ENCODE data around the gene TMEM175.

TMEM175 gene

DNA sequence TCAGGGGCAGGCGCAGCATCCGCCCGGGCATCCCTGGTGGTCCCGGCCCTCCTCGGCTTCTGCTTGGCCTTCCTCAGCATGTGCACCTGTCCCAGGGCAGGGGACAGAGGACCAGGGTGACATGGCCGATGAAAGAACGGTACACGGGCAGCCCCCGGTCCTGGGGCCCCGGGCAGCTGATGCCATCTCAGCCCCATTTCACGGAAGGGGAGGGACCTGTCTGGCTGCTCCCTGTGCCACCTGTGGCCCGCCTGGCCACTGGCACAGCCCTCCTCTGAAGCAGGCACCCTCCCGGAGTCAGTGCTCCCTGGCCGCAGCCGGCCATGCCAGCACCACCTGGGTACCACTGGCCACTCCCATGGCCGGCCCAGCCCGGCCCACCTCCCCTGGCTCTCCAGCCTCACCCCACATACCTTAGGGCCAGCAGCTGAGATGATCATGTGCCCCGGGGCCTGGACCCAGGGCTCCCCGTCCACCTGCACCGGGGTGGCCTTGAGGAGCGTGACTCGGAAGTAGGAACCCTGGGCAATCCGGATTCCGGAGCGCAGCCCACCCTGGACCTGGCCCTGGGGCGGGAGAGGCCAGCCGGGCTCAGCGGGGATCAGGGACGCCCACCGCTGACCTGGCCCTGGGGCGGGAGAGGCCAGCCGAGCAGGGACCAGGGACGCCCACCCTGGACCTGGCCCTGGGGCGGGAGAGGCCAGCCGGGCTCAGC, 28.5 kb downstream of the TMEM175 start:
- H3K4me1 ChIP-seq (ENCODE audit: control insufficient read depth, insufficient read depth, low read length) = no peaks in the 10 kb centered on the region
- TF ChIP-seq ZIC2 (tag by site-specific recombination; IDR thresholded peaks at IDR 0.05) (no peak), ZNF654 (tag by site-specific recombination; IDR thresholded peaks at IDR 0.05; ENCODE audit: low read depth) (no peak), REPIN1 (tag by site-specific recombination; IDR thresholded peaks at IDR 0.05; ENCODE audit: low read depth) (no peak), ZBTB1 (tag by site-specific recombination; IDR thresholded peaks at IDR 0.05) (no peak), ZNF530 (tag by site-specific recombination; IDR thresholded peaks at IDR 0.05; ENCODE audit: low read depth) (no peak), ZNF529 (tag by site-specific recombination; IDR thresholded peaks at IDR 0.05; ENCODE audit: insufficient replicate concordance) (no peak), ZNF133 (tag by site-specific recombination; IDR thresholded peaks at IDR 0.05) (no peak), ZXDB (tag by site-specific recombination; IDR thresholded peaks at IDR 0.05) (no peak), ZNF350 (tag by site-specific recombination; IDR thresholded peaks at IDR 0.05) (no peak), ZNF175 (tag by site-specific recombination; IDR thresholded peaks at IDR 0.05) (no peak), ZNF248 (tag by site-specific recombination; IDR thresholded peaks at IDR 0.05) (no peak), GFI1B (tag by site-specific recombination; IDR thresholded peaks at IDR 0.05) (no peak)
- TF ChIP-seq, protein P1, sequence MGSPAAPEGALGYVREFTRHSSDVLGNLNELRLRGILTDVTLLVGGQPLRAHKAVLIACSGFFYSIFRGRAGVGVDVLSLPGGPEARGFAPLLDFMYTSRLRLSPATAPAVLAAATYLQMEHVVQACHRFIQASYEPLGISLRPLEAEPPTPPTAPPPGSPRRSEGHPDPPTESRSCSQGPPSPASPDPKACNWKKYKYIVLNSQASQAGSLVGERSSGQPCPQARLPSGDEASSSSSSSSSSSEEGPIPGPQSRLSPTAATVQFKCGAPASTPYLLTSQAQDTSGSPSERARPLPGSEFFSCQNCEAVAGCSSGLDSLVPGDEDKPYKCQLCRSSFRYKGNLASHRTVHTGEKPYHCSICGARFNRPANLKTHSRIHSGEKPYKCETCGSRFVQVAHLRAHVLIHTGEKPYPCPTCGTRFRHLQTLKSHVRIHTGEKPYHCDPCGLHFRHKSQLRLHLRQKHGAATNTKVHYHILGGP (tag by site-specific recombination; IDR thresholded peaks at IDR 0.05) = no peak
- TF ChIP-seq, protein P2, sequence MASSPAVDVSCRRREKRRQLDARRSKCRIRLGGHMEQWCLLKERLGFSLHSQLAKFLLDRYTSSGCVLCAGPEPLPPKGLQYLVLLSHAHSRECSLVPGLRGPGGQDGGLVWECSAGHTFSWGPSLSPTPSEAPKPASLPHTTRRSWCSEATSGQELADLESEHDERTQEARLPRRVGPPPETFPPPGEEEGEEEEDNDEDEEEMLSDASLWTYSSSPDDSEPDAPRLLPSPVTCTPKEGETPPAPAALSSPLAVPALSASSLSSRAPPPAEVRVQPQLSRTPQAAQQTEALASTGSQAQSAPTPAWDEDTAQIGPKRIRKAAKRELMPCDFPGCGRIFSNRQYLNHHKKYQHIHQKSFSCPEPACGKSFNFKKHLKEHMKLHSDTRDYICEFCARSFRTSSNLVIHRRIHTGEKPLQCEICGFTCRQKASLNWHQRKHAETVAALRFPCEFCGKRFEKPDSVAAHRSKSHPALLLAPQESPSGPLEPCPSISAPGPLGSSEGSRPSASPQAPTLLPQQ (tag by site-specific recombination; IDR thresholded peaks at IDR 0.05) = no peak
- TF ChIP-seq, protein P3, sequence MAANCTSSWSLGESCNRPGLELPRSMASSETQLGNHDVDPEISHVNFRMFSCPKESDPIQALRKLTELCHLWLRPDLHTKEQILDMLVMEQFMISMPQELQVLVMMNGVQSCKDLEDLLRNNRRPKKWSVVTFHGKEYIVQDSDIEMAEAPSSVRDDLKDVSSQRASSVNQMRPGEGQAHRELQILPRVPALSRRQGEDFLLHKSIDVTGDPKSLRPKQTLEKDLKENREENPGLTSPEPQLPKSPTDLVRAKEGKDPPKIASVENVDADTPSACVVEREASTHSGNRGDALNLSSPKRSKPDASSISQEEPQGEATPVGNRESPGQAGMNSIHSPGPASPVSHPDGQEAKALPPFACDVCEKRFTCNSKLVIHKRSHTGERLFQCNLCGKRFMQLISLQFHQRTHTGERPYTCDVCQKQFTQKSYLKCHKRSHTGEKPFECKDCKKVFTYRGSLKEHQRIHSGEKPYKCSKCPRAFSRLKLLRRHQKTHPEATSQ (tag by site-specific recombination; IDR thresholded peaks at IDR 0.05) = no peak
- TF ChIP-seq, protein P4, sequence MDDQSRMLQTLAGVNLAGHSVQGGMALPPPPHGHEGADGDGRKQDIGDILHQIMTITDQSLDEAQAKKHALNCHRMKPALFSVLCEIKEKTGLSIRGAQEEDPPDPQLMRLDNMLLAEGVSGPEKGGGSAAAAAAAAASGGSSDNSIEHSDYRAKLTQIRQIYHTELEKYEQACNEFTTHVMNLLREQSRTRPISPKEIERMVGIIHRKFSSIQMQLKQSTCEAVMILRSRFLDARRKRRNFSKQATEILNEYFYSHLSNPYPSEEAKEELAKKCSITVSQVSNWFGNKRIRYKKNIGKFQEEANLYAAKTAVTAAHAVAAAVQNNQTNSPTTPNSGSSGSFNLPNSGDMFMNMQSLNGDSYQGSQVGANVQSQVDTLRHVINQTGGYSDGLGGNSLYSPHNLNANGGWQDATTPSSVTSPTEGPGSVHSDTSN (CRISPR knock-in tag; IDR thresholded peaks at IDR 0.05) = no peak
- TF ChIP-seq, protein P5, sequence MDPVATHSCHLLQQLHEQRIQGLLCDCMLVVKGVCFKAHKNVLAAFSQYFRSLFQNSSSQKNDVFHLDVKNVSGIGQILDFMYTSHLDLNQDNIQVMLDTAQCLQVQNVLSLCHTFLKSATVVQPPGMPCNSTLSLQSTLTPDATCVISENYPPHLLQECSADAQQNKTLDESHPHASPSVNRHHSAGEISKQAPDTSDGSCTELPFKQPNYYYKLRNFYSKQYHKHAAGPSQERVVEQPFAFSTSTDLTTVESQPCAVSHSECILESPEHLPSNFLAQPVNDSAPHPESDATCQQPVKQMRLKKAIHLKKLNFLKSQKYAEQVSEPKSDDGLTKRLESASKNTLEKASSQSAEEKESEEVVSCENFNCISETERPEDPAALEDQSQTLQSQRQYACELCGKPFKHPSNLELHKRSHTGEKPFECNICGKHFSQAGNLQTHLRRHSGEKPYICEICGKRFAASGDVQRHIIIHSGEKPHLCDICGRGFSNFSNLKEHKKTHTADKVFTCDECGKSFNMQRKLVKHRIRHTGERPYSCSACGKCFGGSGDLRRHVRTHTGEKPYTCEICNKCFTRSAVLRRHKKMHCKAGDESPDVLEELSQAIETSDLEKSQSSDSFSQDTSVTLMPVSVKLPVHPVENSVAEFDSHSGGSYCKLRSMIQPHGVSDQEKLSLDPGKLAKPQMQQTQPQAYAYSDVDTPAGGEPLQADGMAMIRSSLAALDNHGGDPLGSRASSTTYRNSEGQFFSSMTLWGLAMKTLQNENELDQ (tag by site-specific recombination; IDR thresholded peaks at IDR 0.05; ENCODE audit: low read depth) = no peak
- TF ChIP-seq, protein P6, sequence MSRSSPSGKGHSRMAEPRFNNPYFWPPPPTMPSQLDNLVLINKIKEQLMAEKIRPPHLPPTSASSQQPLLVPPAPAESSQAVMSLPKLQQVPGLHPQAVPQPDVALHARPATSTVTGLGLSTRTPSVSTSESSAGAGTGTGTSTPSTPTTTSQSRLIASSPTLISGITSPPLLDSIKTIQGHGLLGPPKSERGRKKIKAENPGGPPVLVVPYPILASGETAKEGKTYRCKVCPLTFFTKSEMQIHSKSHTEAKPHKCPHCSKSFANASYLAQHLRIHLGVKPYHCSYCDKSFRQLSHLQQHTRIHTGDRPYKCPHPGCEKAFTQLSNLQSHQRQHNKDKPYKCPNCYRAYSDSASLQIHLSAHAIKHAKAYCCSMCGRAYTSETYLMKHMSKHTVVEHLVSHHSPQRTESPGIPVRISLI (tag by site-specific recombination; IDR thresholded peaks at IDR 0.05) = no peak
- H3K9me3 ChIP-seq (ENCODE audit: control insufficient read depth, insufficient read depth, low read depth, low read length) = no peaks in the 10 kb centered on the region
- H3K4me3 ChIP-seq (ENCODE audit: low read depth, low read length) = no peak overlapping the region
- H3K27ac ChIP-seq (ENCODE audit: extremely low read depth, low read depth, low read length) = no peak overlapping the region
- CTCF ChIA-PET = no interaction called here
- POLR2A ChIA-PET = no interaction called here
- H3K36me3 ChIP-seq (ENCODE audit: control insufficient read depth in 2 of 2, insufficient read depth in 1 of 2, low read length in 2 of 2) = peaks cover 0 to 70% of the 10 kb centered on the region in 2 experiments; a peak in 1 of 3 replicates

Data from HEK293 (cell line).